Large intestine (tissue), 3 donors: ENCODE measurements around the gene NPHP4. TPM values are rescaled to one million over a fixed set of nuclear protein-coding genes. Genes with fewer than 3 reads are reported as not detected.

ENCODE experiments used
- DNase-seq, 2 donors: peaks; one replicate each; pipeline versions ENCODE4 v3.0.0 to v3.0.0-alpha.2; 2013
- H3K27ac ChIP-seq: one replicate; pipeline ENCODE4 v1.5.1; 2013; ENCODE audit warnings: low read length
- H3K27me3 ChIP-seq: 2 replicates; pipeline ENCODE4 v1.6.1; 2013; ENCODE audit warnings: low read length; ENCODE audit not compliant: control insufficient read depth, insufficient read depth
- H3K36me3 ChIP-seq: 2 replicates; pipeline ENCODE4 v1.6.1; 2013; ENCODE audit warnings: low read length; ENCODE audit not compliant: control insufficient read depth, insufficient read depth
- H3K4me1 ChIP-seq: one replicate; pipeline ENCODE4 v1.6.1; 2013; ENCODE audit warnings: low read length; ENCODE audit not compliant: control insufficient read depth, insufficient read depth
- H3K4me3 ChIP-seq: one replicate; pipeline ENCODE4 v1.5.1; 2013; ENCODE audit warnings: low read length
- H3K9me3 ChIP-seq: one replicate; pipeline ENCODE4 v1.6.1; 2013; ENCODE audit warnings: mild to moderate bottlenecking, low read depth, low read length, moderate library complexity; ENCODE audit not compliant: control insufficient read depth
- WGBS: methylation state at CpG from one replicate; pipeline ENCODE4 v1.1.5; 2013; ENCODE audit warnings: low lambda C conversion rate; ENCODE audit not compliant: insufficient coverage; 5-methylcytosine and 5-hydroxymethylcytosine counted together
- polyA plus RNA-seq: library from polyadenylated mRNA; unstranded; fragments of 120-200 nt; gene quantifications from one replicate; pipeline ENCODE4 v1.2.1, GENCODE V29; 2013

Gene NPHP4
- polyA plus RNA-seq, 1 donor: 11.4 TPM

GRCh38 chr1:6003568-6004411 lies 11.6 kb upstream of the NPHP4 start:
- H3K36me3 ChIP-seq: no peaks in the 10 kb centered on the region
- no peaks in the 10 kb centered on the region for H3K9me3 ChIP-seq
- H3K27me3 ChIP-seq: peaks cover 13% of the 10 kb centered on the region
- no peak overlapping the region for H3K27ac ChIP-seq
- WGBS: 100% methylated on average over 3 of the region's 24 CpGs
- H3K4me1 ChIP-seq: peaks cover 7% of the 10 kb centered on the region
- no peak for DNase-seq
- no peak overlapping the region for H3K4me3 ChIP-seq

GRCh38 chr1:6002714-6003501 lies 10.7 kb upstream of the NPHP4 start:
- Histone ChIP-seq H3K27me3 (peaks cover 13% of the 10 kb centered on the region), H3K4me1 (peaks cover 4% of the 10 kb centered on the region), H3K9me3 (no peaks in the 10 kb centered on the region), H3K27ac (no peak overlapping the region), H3K4me3 (no peak overlapping the region), H3K36me3 (no peaks in the 10 kb centered on the region)
- DNase-seq: no peak
- no CpG with 5 or more reads among the region's 33 CpGs for whole genome bisulfite sequencing

DNA sequence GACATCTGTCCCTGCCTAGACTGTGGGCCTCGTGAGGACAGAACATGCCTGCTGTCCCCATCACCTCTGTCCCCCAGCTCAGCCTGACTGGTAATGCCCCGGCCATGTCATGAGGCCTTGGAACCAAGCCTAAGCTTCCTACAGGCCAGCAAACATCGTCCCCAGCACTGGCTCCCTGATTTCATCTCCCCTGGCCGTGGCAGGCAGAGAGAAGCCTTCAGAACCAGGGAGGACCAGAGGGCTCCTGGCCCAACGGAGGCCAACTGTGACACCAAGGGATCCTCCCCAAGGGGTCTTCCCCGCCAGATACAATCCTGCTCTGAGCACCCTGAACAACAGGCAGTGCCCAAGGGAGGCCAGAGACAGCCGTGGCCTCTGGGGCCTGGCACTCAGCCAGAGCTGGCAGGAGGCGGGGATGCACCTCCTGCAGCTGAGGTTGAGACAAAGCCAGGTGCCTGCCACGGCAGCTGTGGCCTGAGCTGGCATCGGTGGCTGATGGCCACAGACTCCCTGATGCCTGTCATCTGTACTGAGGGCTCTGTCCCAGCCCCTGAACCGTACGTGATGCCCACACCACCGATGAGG lies 9.9 kb upstream of the NPHP4 start:
- no peaks in the 10 kb centered on the region for H3K36me3 ChIP-seq
- no peaks in the 10 kb centered on the region for H3K9me3 ChIP-seq
- H3K4me1 ChIP-seq: peaks cover 4% of the 10 kb centered on the region
- no peak for DNase-seq
- no peak overlapping the region for H3K4me3 ChIP-seq
- H3K27me3 ChIP-seq: peaks cover 13% of the 10 kb centered on the region
- no peak overlapping the region for H3K27ac ChIP-seq
- WGBS: no CpG with 5 or more reads among the region's 13 CpGs

- no CpG with 5 or more reads among the region's 17 CpGs for WGBS
- no peaks in the 10 kb centered on the region for H3K4me1 ChIP-seq
- peaks cover 8% of the 10 kb centered on the region for H3K27me3 ChIP-seq
- no peak overlapping the region for H3K4me3 ChIP-seq
- H3K9me3 ChIP-seq: no peaks in the 10 kb centered on the region
- no peak for DNase-seq
- no peaks in the 10 kb centered on the region for H3K36me3 ChIP-seq
- H3K27ac ChIP-seq: no peak overlapping the region
Observed at GRCh38 chr1:6000444-6001288, 8.4 kb upstream of the NPHP4 start.

- H3K27ac ChIP-seq: no peak overlapping the region
- H3K9me3 ChIP-seq: no peaks in the 10 kb centered on the region
- no peak overlapping the region for H3K4me3 ChIP-seq
- H3K36me3 ChIP-seq: no peaks in the 10 kb centered on the region
- H3K4me1 ChIP-seq: no peaks in the 10 kb centered on the region
- no peak for DNase-seq
- peaks cover 8% of the 10 kb centered on the region for H3K27me3 ChIP-seq
- no CpG with 5 or more reads among the region's 28 CpGs for WGBS
Observed at GRCh38 chr1:5999711-6000443, 7.7 kb upstream of the NPHP4 start.

DNA sequence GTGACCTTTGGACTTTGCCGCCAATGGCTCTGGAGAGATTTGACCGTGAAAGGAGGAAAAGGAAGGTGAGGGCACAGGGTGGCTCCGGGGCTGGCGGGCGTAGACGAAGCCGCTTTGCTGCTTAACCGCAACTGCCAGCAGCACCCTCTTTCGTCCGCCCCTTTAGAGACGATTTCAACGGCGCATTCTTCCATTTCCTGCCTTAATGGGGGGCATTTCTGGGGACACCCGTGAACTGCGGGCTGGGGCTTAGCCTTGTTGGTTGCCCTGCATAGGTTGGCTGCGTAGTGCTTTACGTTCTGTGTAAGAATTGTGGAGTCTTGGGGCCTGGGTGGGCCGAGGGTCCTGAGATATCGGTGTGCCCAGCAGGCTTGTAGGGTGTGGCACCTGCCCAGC lies 6.7 kb upstream of the NPHP4 start:
- H3K4me1 ChIP-seq: no peaks in the 10 kb centered on the region
- peaks cover 14% of the 10 kb centered on the region for H3K27me3 ChIP-seq
- no peak for DNase-seq
- H3K9me3 ChIP-seq: no peaks in the 10 kb centered on the region
- no peak overlapping the region for H3K27ac ChIP-seq
- H3K4me3 ChIP-seq: no peak overlapping the region
- H3K36me3 ChIP-seq: no peaks in the 10 kb centered on the region
- no CpG with 5 or more reads among the region's 19 CpGs for WGBS

GRCh38 chr1:5998051-5998905 lies 6.1 kb upstream of the NPHP4 start:
- Histone ChIP-seq H3K27ac (no peak overlapping the region), H3K4me3 (no peak overlapping the region), H3K4me1 (no peaks in the 10 kb centered on the region), H3K36me3 (no peaks in the 10 kb centered on the region), H3K27me3 (peaks cover 19% of the 10 kb centered on the region), H3K9me3 (no peaks in the 10 kb centered on the region)
- WGBS: no CpG with 5 or more reads among the region's 12 CpGs
- no peak for DNase-seq

DNA sequence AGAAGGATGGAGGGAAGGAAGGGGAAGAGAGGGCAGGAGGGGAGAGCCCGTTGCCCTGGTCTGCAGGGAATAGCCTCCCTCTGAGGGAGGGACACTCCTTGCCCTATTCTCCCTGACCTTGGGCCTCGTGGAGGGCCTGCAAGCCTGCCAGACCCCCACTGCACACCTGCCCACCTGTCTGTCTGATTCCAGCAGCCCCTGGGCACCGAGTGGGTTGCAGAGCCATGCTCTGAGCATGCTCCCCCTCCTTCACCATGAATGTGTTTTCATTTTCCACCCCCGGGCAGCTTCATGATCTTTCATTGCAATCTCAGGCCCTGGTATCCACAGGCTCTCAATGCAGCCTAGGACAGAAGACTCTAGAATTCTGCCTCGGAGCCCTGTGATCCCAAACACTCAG lies 5.1 kb upstream of the NPHP4 start:
- H3K36me3 ChIP-seq: no peaks in the 10 kb centered on the region
- peaks cover 18% of the 10 kb centered on the region for H3K27me3 ChIP-seq
- no peak for DNase-seq
- no peaks in the 10 kb centered on the region for H3K4me1 ChIP-seq
- WGBS: no CpG with 5 or more reads among the region's 5 CpGs
- H3K4me3 ChIP-seq: no peak overlapping the region
- no peaks in the 10 kb centered on the region for H3K9me3 ChIP-seq
- no peak overlapping the region for H3K27ac ChIP-seq

GRCh38 chr1:5996641-5997270 lies 4.5 kb upstream of the NPHP4 start:
- H3K27ac ChIP-seq: no peak overlapping the region
- no peak overlapping the region for H3K4me3 ChIP-seq
- peaks cover 18% of the 10 kb centered on the region for H3K27me3 ChIP-seq
- no peaks in the 10 kb centered on the region for H3K36me3 ChIP-seq
- no peak for DNase-seq
- no CpG with 5 or more reads among the region's 16 CpGs for WGBS
- no peaks in the 10 kb centered on the region for H3K9me3 ChIP-seq
- H3K4me1 ChIP-seq: no peaks in the 10 kb centered on the region
